Epithelial cell of esophagus (primary cell): ENCODE results near the gene UBASH3A.

ENCODE experiments used
- DNase-seq: peaks from one replicate; pipeline ENCODE4 v3.0.0; 2010; ENCODE audit warnings: low read depth
- H3K4me3 ChIP-seq: 2 replicates; pipeline ENCODE4 v1.5.1; 2011; ENCODE audit warnings: mild to moderate bottlenecking, low read length, control low read depth
- CTCF ChIP-seq: IDR thresholded peaks from 2 replicates; pipeline ENCODE4 v1.5.1; 2011; ENCODE audit warnings: low read depth, mild to moderate bottlenecking, low read length, control low read depth, inconsistent platforms; ENCODE audit not compliant: insufficient read depth; ENCODE audit errors: missing control alignments

UBASH3A gene

DNA sequence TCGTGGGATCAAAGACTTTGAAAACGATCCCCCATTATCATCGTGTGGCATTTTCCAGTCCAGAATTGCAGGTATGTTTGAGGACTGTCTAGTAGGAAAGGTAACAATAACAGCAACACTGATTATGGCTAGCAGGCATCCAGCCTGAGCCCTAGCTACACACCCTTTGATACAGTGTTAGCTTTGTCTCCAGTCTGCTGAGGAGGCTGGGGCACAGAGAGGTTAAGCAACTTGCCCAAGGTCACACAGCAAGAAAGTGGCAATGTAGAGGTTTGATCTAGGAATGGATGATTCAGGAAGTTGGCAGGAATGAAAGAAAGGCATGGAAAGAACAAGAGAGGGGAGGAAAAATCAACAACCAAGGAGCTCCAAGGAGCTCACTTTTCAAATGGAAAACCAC is 31.2 kb downstream of the UBASH3A start:
- TF ChIP-seq CTCF, result no peak
- no peak for DNase-seq
- H3K4me3 ChIP-seq, result no peak overlapping the region

DNA sequence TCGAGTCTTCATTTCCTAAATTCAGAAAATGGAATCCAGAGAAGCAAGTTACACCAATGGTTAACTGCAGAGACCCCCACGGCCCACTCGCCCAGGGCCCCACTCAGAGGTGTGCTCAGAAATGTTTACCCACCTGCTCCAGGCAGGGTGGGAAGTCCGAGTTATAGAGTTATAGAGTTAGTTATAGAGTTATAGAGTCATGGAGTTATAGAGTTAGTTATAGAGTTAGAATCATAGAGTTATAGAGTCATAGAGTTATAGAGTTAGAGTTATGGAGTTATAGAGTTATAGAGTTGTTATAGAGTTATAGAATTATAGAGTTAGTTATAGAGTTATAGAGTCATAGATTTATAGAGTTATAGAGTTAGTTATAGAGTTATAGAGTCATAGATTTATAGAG is 31.7 kb downstream of the UBASH3A start:
- H3K4me3 ChIP-seq, result no peak overlapping the region
- no peak for TF ChIP-seq CTCF
- DNase-seq, result no peak

- no peak overlapping the region for H3K4me3 ChIP-seq
- no peak for DNase-seq
- TF ChIP-seq CTCF, result no peak
These were observed 32.1 kb downstream of the UBASH3A start for GRCh38 chr21:42435833-42436232.

- no peak for TF ChIP-seq CTCF
- no peak for DNase-seq
These were observed 33.2 kb downstream of the UBASH3A start for GRCh38 chr21:42436914-42437313.

GRCh38 chr21:42437786-42438185 is 34.1 kb downstream of the UBASH3A start:
- H3K4me3 ChIP-seq, result no peak overlapping the region
- no peak for TF ChIP-seq CTCF
- DNase-seq, result peak; percentile 23

More at GRCh38 chr21:42436914-42437313, 33.2 kb downstream of the UBASH3A start:
- H3K4me3 ChIP-seq, result no peak overlapping the region

GRCh38 chr21:42438316-42439205 is 34.9 kb downstream of the UBASH3A start:
- no peak for TF ChIP-seq CTCF
- no peak overlapping the region for H3K4me3 ChIP-seq

More at GRCh38 chr21:42438316-42439205, 34.9 kb downstream of the UBASH3A start:
- DNase-seq, result no peak
